Mucosa of descending colon (tissue), 3 donors: ENCODE data around the gene TFAP2B. TPM values are rescaled to one million over a fixed set of nuclear protein-coding genes. Genes with fewer than 3 reads are reported as not detected.

Source experiments
- ATAC-seq: fragments of 200-7000 bp; cut with Tn5 transposase; one replicate; pipeline ENCODE4 v1.9.1; 2020; ENCODE audit warnings: mild to moderate bottlenecking, moderate library complexity
- DNase-seq, 3 donors: peaks; one replicate each; pipeline ENCODE4 v3.0.0-alpha.2; 2020
- H3K36me3 ChIP-seq: fragments of 200-600 bp; one replicate; pipeline ENCODE4 v1.8.0; 2021; ENCODE audit warnings: low read depth, mild to moderate bottlenecking
- H3K4me1 ChIP-seq: fragments of 200-600 bp; one replicate; pipeline ENCODE4 v1.8.0; 2021; ENCODE audit warnings: low read depth, mild to moderate bottlenecking
- H3K4me3 ChIP-seq: fragments of 200-600 bp; one replicate; pipeline ENCODE4 v1.8.0; 2021; ENCODE audit warnings: mild to moderate bottlenecking
- H3K9me3 ChIP-seq: fragments of 200-600 bp; one replicate; pipeline ENCODE4 v1.8.0; 2021; ENCODE audit warnings: mild to moderate bottlenecking
- CTCF ChIP-seq: fragments of 200-600 bp; IDR thresholded peaks from one replicate; pipeline ENCODE4 v1.8.0; 2022; ENCODE audit warnings: antibody characterized with exemption, mild to moderate bottlenecking
- intact Hi-C, 2 donors: fragments of 100-400 bp; cut with DNase I in 1 of 2; cut with micrococcal nuclease in 1 of 2; formaldehyde crosslinking; loops; one replicate each; pipeline versions ENCODE4 v1.11.0 to v1.11.1; 2022; cut with DNase I, micrococcal nuclease
- total RNA-seq, 3 donors: library from RNA; stranded (reverse); fragmentation: NEBNext Ultra II Directional in 2 of 3; extraction: Animal tissue kit (Norgen Biotek cat#: 25700) in 2 of 3; gene quantifications; one replicate each; pipeline versions ENCODE4 v1.2.1 to v1.2.4, GENCODE V29; 2021 to 2023
- donor health status: DM: no; HTN: no; CAD: no; lungs with moderate emphysema.
- donor health status: DM: no; HTN: no; CAD: no.
- donor health status: DM: no; HTN: yes; CAD: no.

Gene TFAP2B
- total RNA-seq, 3 donors from 2014 or later = 0.66 TPM; not detected in 2

GRCh38 chr6:50819904-50820868 is 1.5 kb downstream of the TFAP2B start:
- no peak for ATAC-seq
- Histone ChIP-seq H3K4me3 (no peak overlapping the region), H3K9me3 (no peaks in the 10 kb centered on the region), H3K4me1 (no peaks in the 10 kb centered on the region), H3K36me3 (no peaks in the 10 kb centered on the region)
- intact Hi-C loops = loop anchor here in 1 of 2 donors (10.0 kb wide), 1 partner anchor 1205 kb away; no protein-coding TSS in a partner anchor
- TF ChIP-seq CTCF = no peak
- no peak for DNase-seq

GRCh38 chr6:50820869-50821264 is 2.2 kb downstream of the TFAP2B start:
- no peak overlapping the region for H3K4me3 ChIP-seq
- TF ChIP-seq CTCF = no peak
- no peaks in the 10 kb centered on the region for H3K36me3 ChIP-seq
- intact Hi-C loops = no loop called here
- no peaks in the 10 kb centered on the region for H3K4me1 ChIP-seq
- ATAC-seq = no peak
- DNase-seq = no peak
- no peaks in the 10 kb centered on the region for H3K9me3 ChIP-seq

GRCh38 chr6:50821441-50822077 is 2.9 kb downstream of the TFAP2B start:
- intact Hi-C loops = no loop called here
- no peak overlapping the region for H3K4me3 ChIP-seq
- no peaks in the 10 kb centered on the region for H3K36me3 ChIP-seq
- TF ChIP-seq CTCF = no peak
- ATAC-seq (no peak), DNase-seq (no peak)
- H3K9me3 ChIP-seq = no peaks in the 10 kb centered on the region
- no peaks in the 10 kb centered on the region for H3K4me1 ChIP-seq

- Histone ChIP-seq H3K4me3 (no peak overlapping the region), H3K9me3 (no peaks in the 10 kb centered on the region), H3K36me3 (no peaks in the 10 kb centered on the region), H3K4me1 (no peaks in the 10 kb centered on the region)
- intact Hi-C loops = no loop called here
- DNase-seq (no peak), ATAC-seq (no peak)
- no peak for TF ChIP-seq CTCF
Observed at GRCh38 chr6:50822078-50822476, 3.4 kb downstream of the TFAP2B start.

- no peak for TF ChIP-seq CTCF
- H3K9me3 ChIP-seq = no peaks in the 10 kb centered on the region
- H3K4me3 ChIP-seq = no peak overlapping the region
- intact Hi-C loops = no loop called here
- DNase-seq (no peak), ATAC-seq (no peak)
- no peaks in the 10 kb centered on the region for H3K4me1 ChIP-seq
- no peaks in the 10 kb centered on the region for H3K36me3 ChIP-seq
Observed at GRCh38 chr6:50823094-50823920, 4.6 kb downstream of the TFAP2B start.
